CD8-positive, alpha-beta memory T cell (primary cell): Measurements from ENCODE around the gene ERG. TPM values are rescaled to one million over a fixed set of nuclear protein-coding genes. Genes with fewer than 3 reads are reported as not detected.
A peak's percentile ranks its signal among the peaks of the same experiment; 100 is the strongest.

Experiments
- CTCF ChIA-PET: fragments of 350-600 bp; sonication (Branson Sonifier 250); formaldehyde crosslinking; loops from one replicate; lab custom pipeline; 2021; ENCODE audit warnings: antibody characterized with exemption; lab: Charles Lee
- POLR2A ChIA-PET: fragments of 350-600 bp; sonication (Branson Sonifier 250); formaldehyde crosslinking; loops from one replicate; lab custom pipeline; 2021; ENCODE audit warnings: antibody characterized with exemption; lab: Charles Lee
- DNase-seq, 5 donors: peaks; one replicate each; pipeline versions ENCODE4 v3.0.0 to v3.0.0-alpha.2; 2020 to 2022; ENCODE audit warnings: mixed read lengths in 1 of 5
- H3K27ac ChIP-seq: one replicate; pipeline ENCODE4 v1.7.0; 2013; ENCODE audit warnings: low read depth, mild to moderate bottlenecking, low read length, moderate library complexity
- H3K27me3 ChIP-seq: 2 replicates; pipeline ENCODE4 v1.7.0; 2013; ENCODE audit warnings: low read length, mild to moderate bottlenecking; ENCODE audit not compliant: insufficient read depth, poor library complexity, severe bottlenecking
- H3K36me3 ChIP-seq: 2 replicates; pipeline ENCODE4 v1.7.0; 2013; ENCODE audit warnings: mild to moderate bottlenecking, low read length, moderate library complexity; ENCODE audit not compliant: insufficient read depth
- H3K4me1 ChIP-seq: 2 replicates; pipeline ENCODE4 v1.7.0; 2013; ENCODE audit warnings: mild to moderate bottlenecking, low read length, moderate library complexity; ENCODE audit not compliant: insufficient read depth
- H3K4me3 ChIP-seq: 2 replicates; pipeline ENCODE4 v1.7.0; 2013; ENCODE audit warnings: mild to moderate bottlenecking, low read length
- H3K9me3 ChIP-seq: 2 replicates; pipeline ENCODE4 v1.7.0; 2013; ENCODE audit warnings: mild to moderate bottlenecking, low read length
- H3K27ac Mint-ChIP-seq, 8 donors: one replicate each; pipeline ENCODE4 v1.8.0; 2020 to 2021; ENCODE audit warnings: mixed read lengths in 8 of 8, mild to moderate bottlenecking in 6 of 8, inconsistent platforms in 3 of 8, moderate library complexity in 3 of 8
- H3K27me3 Mint-ChIP-seq, 2 donors: one replicate each; pipeline ENCODE4 v1.8.0; 2020 to 2021; ENCODE audit warnings: mixed read lengths in 2 of 2, mild to moderate bottlenecking in 1 of 2, moderate library complexity in 1 of 2
- H3K36me3 Mint-ChIP-seq, 3 donors: one replicate each; pipeline ENCODE4 v1.8.0; 2020 to 2021; ENCODE audit warnings: mixed read lengths in 3 of 3, inconsistent platforms in 1 of 3, mild to moderate bottlenecking in 1 of 3
- H3K4me1 Mint-ChIP-seq, 3 donors: one replicate each; pipeline ENCODE4 v1.8.0; 2020 to 2021; ENCODE audit warnings: mixed read lengths in 3 of 3, inconsistent platforms in 1 of 3, mild to moderate bottlenecking in 1 of 3
- H3K4me3 Mint-ChIP-seq, 7 donors: one replicate each; pipeline ENCODE4 v1.8.0; 2020 to 2021; ENCODE audit warnings: mixed read lengths in 7 of 7, mild to moderate bottlenecking in 6 of 7, moderate library complexity in 4 of 7, inconsistent platforms in 2 of 7
- H3K9me3 Mint-ChIP-seq, 5 donors: one replicate each; pipeline ENCODE4 v1.8.0; 2020 to 2022; ENCODE audit warnings: mixed read lengths in 5 of 5, mild to moderate bottlenecking in 3 of 5, moderate library complexity in 2 of 5, inconsistent platforms in 1 of 5
- polyA plus RNA-seq: library from polyadenylated mRNA; unstranded; fragments of 300-500 nt; fragmentation: Illumina TruSeq; gene quantifications from one replicate; pipeline ENCODE4 v1.2.3, GENCODE V29; 2021
- total RNA-seq, 2 experiments: library from RNA; stranded (reverse); gene quantifications; one replicate each; pipeline ENCODE4 v1.2.3, GENCODE V29; 2021

The ERG gene
- total and polyA plus RNA-seq, 3 experiments from 2014 or later = not detected

- H3K4me1 ChIP-seq = no peaks in the 10 kb centered on the region
- CTCF ChIA-PET = no interaction called here
- Mint-ChIP-seq H3K9me3 (peaks cover 0 to 4% (median 0%) of the 10 kb centered on the region in 5 donors), H3K4me3 (no peak overlapping the region), H3K4me1 (no peaks in the 10 kb centered on the region), H3K27ac (no peak overlapping the region), H3K36me3 (no peaks in the 10 kb centered on the region), H3K27me3 (no peaks in the 10 kb centered on the region)
- POLR2A ChIA-PET = no interaction called here
- no peak overlapping the region for H3K4me3 ChIP-seq
- H3K27me3 ChIP-seq = peaks cover 3% of the 10 kb centered on the region
- no peak overlapping the region for H3K27ac ChIP-seq
- DNase-seq = no peak
- no peaks in the 10 kb centered on the region for H3K9me3 ChIP-seq
- H3K36me3 ChIP-seq = no peaks in the 10 kb centered on the region
Measured at GRCh38 chr21:38402795-38403194, 95.5 kb downstream of the ERG start.

DNA sequence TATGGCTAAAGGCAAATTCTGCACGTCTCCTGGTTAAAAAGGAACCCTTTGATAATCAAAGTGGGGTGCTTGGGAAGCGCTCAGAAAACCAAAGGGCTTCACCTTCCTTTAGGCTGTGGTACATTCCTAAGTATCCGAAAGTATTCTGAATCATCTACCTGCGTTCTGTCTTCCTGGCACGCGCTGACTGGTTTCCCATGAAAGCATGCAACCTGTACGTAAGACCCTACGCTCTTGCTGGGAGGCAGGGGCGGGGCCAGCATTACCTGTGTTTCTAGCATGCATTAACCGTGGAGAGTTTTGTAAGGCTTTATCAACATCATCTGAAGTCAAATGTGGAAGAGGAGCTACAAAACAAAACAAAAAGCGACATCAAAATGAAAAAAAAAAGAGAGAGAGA lies 96.0 kb downstream of the ERG start:
- no peak for DNase-seq
- Mint-ChIP-seq H3K4me1 (no peaks in the 10 kb centered on the region), H3K27ac (peak overlapping the region in 1 of 8 donors; percentile 73), H3K27me3 (no peaks in the 10 kb centered on the region), H3K9me3 (peaks cover 0 to 4% (median 0%) of the 10 kb centered on the region in 5 donors), H3K4me3 (no peak overlapping the region), H3K36me3 (no peaks in the 10 kb centered on the region)
- ChIA-PET POLR2A (no interaction called here), CTCF (no interaction called here)
- no peaks in the 10 kb centered on the region for H3K36me3 ChIP-seq
- peaks cover 3% of the 10 kb centered on the region for H3K27me3 ChIP-seq
- no peak overlapping the region for H3K27ac ChIP-seq
- no peaks in the 10 kb centered on the region for H3K4me1 ChIP-seq
- no peaks in the 10 kb centered on the region for H3K9me3 ChIP-seq
- no peak overlapping the region for H3K4me3 ChIP-seq

GRCh38 chr21:38401191-38401926 lies 96.9 kb downstream of the ERG start:
- Histone ChIP-seq H3K9me3 (no peaks in the 10 kb centered on the region), H3K27ac (no peak overlapping the region), H3K27me3 (peaks cover 3% of the 10 kb centered on the region), H3K36me3 (no peaks in the 10 kb centered on the region), H3K4me3 (no peak overlapping the region), H3K4me1 (no peaks in the 10 kb centered on the region)
- Mint-ChIP-seq H3K4me1 (no peaks in the 10 kb centered on the region), H3K4me3 (no peak overlapping the region), H3K9me3 (peaks cover 0 to 4% (median 0%) of the 10 kb centered on the region in 5 donors), H3K27me3 (no peaks in the 10 kb centered on the region), H3K27ac (no peak overlapping the region), H3K36me3 (no peaks in the 10 kb centered on the region)
- DNase-seq = no peak
- POLR2A ChIA-PET = no interaction called here
- CTCF ChIA-PET = no interaction called here

DNA sequence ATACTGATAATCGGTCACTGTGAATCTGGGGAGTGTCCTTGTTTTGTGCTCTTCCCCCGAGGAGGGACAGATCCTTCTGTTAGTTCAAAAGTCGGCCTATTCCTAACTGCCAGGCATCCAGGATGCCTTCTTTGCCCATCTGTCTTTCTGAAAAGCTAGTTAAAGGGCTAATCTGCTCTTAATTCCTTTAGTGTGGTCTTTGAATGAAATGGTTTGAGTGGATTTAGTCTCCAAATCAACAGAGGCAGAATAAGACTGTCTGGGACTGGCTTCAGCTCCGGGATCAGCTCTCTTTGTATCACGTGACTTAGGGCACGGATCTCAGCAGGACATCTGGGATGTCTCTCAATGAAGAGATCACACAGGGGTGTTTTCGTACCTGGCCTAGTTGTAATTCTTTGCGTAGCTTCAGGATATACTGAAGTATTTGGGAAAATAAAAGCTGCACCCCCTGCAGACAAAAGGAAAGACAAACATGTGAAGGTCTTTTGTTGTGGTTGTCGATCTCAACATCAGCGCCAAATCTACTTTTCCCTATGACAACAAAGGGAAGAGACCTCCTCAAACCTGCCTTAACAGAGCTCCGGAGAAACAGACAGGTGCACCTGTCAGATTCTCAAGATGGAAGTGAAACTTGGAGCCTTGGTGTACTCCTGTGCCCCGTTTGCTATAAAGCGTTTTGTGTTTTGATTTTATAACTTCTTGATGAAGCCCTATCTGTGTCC lies 97.9 kb downstream of the ERG start:
- Histone ChIP-seq H3K9me3 (no peaks in the 10 kb centered on the region), H3K4me1 (no peaks in the 10 kb centered on the region), H3K4me3 (no peak overlapping the region), H3K27ac (no peak overlapping the region), H3K36me3 (no peaks in the 10 kb centered on the region), H3K27me3 (peaks cover 3% of the 10 kb centered on the region)
- Mint-ChIP-seq H3K4me3 (no peak overlapping the region), H3K27ac (no peak overlapping the region), H3K9me3 (peaks cover 0 to 4% (median 0%) of the 10 kb centered on the region in 5 donors), H3K36me3 (no peaks in the 10 kb centered on the region), H3K27me3 (peaks cover under 1 to 5% of the 10 kb centered on the region in 2 donors), H3K4me1 (no peaks in the 10 kb centered on the region)
- no peak for DNase-seq
- CTCF ChIA-PET = interaction anchor here (1.2 kb wide), 1 partner anchor 18 kb away, joined by 5 read pairs; no protein-coding TSS in a partner anchor
- POLR2A ChIA-PET = no interaction called here

DNA sequence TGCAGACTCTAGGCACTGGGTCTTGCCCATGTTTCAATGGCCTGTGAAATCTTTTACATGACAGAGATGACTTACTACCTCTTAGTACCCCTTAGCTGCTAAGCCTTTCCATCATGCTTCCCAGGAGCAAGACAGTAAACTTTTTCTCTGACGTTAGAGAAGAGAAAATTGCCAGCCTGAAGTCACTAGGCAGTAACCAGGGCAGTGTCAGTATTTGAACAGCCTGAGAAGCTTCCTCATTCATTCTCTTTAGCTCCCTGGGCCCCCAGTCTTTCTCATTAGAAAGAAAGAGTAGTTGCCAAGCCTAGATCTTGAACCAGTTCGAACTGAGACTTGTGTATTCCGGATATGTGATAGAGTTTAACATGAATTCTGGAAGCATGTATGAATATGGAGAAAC lies 99.2 kb downstream of the ERG start:
- Histone ChIP-seq H3K27me3 (no peaks in the 10 kb centered on the region), H3K27ac (no peak overlapping the region), H3K9me3 (no peaks in the 10 kb centered on the region), H3K4me1 (no peaks in the 10 kb centered on the region), H3K4me3 (no peak overlapping the region), H3K36me3 (no peaks in the 10 kb centered on the region)
- POLR2A ChIA-PET = no interaction called here
- peaks cover 0 to 4% (median 0%) of the 10 kb centered on the region in 5 donors for H3K9me3 Mint-ChIP-seq
- no peaks in the 10 kb centered on the region for H3K36me3 Mint-ChIP-seq
- DNase-seq = no peak
- CTCF ChIA-PET = no interaction called here
- H3K27ac Mint-ChIP-seq = no peak overlapping the region
- H3K4me1 Mint-ChIP-seq = no peaks in the 10 kb centered on the region
- peaks cover 1 to 5% of the 10 kb centered on the region in 2 donors for H3K27me3 Mint-ChIP-seq
- no peak overlapping the region for H3K4me3 Mint-ChIP-seq

DNA sequence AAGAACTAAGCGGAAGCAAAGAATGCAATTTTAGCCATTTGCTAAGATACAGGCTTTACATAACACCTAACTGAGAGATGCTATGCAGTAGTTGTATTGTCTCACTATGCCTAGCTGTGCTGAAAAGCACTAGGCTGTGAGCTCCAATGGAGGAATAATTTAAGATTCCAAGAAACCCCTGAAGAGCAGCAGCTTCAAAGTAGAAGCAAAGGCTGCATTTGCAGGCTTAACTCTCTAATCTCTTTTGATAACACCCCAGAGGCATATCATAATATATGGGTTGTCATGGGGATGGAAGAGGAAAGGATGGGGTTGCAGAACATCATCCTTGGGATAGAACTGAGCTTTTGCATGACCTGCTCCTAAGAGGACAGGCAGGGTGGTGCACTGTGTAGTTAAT lies 102.0 kb downstream of the ERG start:
- CTCF ChIA-PET = no interaction called here
- peaks cover 1 to 8% of the 10 kb centered on the region in 2 donors for H3K27me3 Mint-ChIP-seq

GRCh38 chr21:38395581-38395980 lies 102.7 kb downstream of the ERG start:
- Mint-ChIP-seq H3K4me1 (no peaks in the 10 kb centered on the region), H3K36me3 (no peaks in the 10 kb centered on the region), H3K27me3 (peaks cover 4 to 8% of the 10 kb centered on the region in 2 donors), H3K4me3 (no peak overlapping the region), H3K9me3 (peaks cover 0 to 3% (median 0%) of the 10 kb centered on the region in 5 donors), H3K27ac (no peak overlapping the region)
- ChIA-PET CTCF (no interaction called here), POLR2A (no interaction called here)
- H3K27ac ChIP-seq = no peak overlapping the region
- H3K27me3 ChIP-seq = no peaks in the 10 kb centered on the region
- no peak for DNase-seq
- no peak overlapping the region for H3K4me3 ChIP-seq
- no peaks in the 10 kb centered on the region for H3K4me1 ChIP-seq
- no peaks in the 10 kb centered on the region for H3K36me3 ChIP-seq
- H3K9me3 ChIP-seq = no peaks in the 10 kb centered on the region

More for the DNA sequence above, 102.0 kb downstream of the ERG start:
- Histone ChIP-seq H3K27ac (no peak overlapping the region), H3K9me3 (no peaks in the 10 kb centered on the region), H3K4me3 (no peak overlapping the region), H3K4me1 (no peaks in the 10 kb centered on the region), H3K36me3 (no peaks in the 10 kb centered on the region), H3K27me3 (no peaks in the 10 kb centered on the region)
- no peak overlapping the region for H3K27ac Mint-ChIP-seq
- no peak for DNase-seq
- peaks cover 0 to 3% (median 0%) of the 10 kb centered on the region in 5 donors for H3K9me3 Mint-ChIP-seq
- no peak overlapping the region for H3K4me3 Mint-ChIP-seq
- no peaks in the 10 kb centered on the region for H3K36me3 Mint-ChIP-seq
- POLR2A ChIA-PET = no interaction called here
- no peaks in the 10 kb centered on the region for H3K4me1 Mint-ChIP-seq

DNA sequence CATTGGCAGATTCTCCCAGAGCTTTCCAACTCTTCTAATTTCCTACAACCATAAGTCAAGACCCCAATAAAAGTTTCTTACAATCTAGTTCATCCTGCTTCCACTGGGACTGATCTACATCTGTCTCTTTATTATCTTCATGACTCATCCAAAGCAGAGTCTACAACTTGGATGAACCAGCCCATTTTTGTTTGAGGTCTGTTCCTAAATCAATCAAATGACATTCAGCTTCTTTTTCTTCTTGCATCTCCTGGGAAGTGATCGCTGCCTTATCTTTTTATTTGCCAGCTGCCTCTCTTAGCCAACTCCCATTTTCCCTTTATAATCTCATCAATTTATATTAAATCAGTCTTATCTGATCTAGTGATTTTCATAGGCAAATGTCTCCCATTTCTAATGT lies 105.6 kb downstream of the ERG start:
- no peak for DNase-seq
- no peak overlapping the region for H3K27ac Mint-ChIP-seq
- CTCF ChIA-PET = no interaction called here
- peaks cover 4 to 8% of the 10 kb centered on the region in 2 donors for H3K27me3 Mint-ChIP-seq
- POLR2A ChIA-PET = no interaction called here
- no peaks in the 10 kb centered on the region for H3K27me3 ChIP-seq
- no peaks in the 10 kb centered on the region for H3K36me3 ChIP-seq
- no peaks in the 10 kb centered on the region for H3K4me1 ChIP-seq
- H3K4me3 ChIP-seq = no peak overlapping the region
- no peak overlapping the region for H3K4me3 Mint-ChIP-seq
- peaks cover 0 to 3% (median 0%) of the 10 kb centered on the region in 5 donors for H3K9me3 Mint-ChIP-seq
- H3K9me3 ChIP-seq = no peaks in the 10 kb centered on the region
- no peaks in the 10 kb centered on the region for H3K36me3 Mint-ChIP-seq
- no peaks in the 10 kb centered on the region for H3K4me1 Mint-ChIP-seq
- no peak overlapping the region for H3K27ac ChIP-seq
